ENCODE measurements around the gene IQSEC1.

IQSEC1 gene

DNA sequence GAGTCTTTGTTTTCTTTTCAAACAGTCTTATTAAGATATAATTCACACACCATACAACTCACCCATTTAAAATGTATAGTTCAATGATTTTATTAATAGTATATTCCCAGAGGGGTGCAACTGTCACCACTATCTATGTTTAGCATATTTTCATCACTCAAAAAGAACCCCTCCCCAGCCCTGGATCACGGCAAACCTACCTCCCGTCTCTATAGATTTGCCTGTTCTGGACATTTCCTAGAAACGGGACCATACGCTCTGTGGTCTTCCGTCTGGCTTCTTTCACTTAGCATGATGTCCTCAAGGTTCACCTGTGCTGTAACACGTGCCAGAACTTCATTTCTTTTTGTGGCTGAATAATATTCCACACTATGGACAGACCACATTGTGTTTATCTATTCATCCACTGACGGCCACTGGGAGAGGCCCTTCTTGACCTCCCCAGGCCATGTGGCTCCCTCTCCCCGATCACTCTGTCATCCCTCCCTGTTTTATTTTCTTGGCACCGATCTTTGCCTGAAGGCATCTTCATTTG is 56.4 kb downstream of the IQSEC1 start:
- TF ChIP-seq TAF1 (IDR thresholded peaks at IDR 0.05; ENCODE audit: borderline replicate concordance, insufficient read depth, low read length) = no peak
- TF ChIP-seq REST (IDR thresholded peaks at IDR 0.05; ENCODE audit: insufficient read depth in 1 of 2, low read depth in 2 of 2, low read length in 2 of 2) = no peak
- no peak for TF ChIP-seq POLR2AphosphoS5 (IDR thresholded peaks at IDR 0.05; ENCODE audit: low read depth, low read length)
- TF ChIP-seq FOXP2 (optimal IDR thresholded peaks at IDR 0.05; ENCODE audit: borderline replicate concordance, extremely low read depth, extremely low read length, insufficient read depth) = no peak
- TF ChIP-seq SIN3A (IDR thresholded peaks at IDR 0.05; ENCODE audit: borderline replicate concordance, insufficient read depth, low read length) = no peak

GRCh38 chr3:13016083-13016720 is 57.0 kb downstream of the IQSEC1 start:
- TF ChIP-seq FOXP2 (optimal IDR thresholded peaks at IDR 0.05; ENCODE audit: borderline replicate concordance, extremely low read depth, extremely low read length, insufficient read depth) (no peak), POLR2AphosphoS5 (IDR thresholded peaks at IDR 0.05; ENCODE audit: low read depth, low read length) (no peak), REST (IDR thresholded peaks at IDR 0.05; ENCODE audit: insufficient read depth in 1 of 2, low read depth in 2 of 2, low read length in 2 of 2) (no peak), SIN3A (IDR thresholded peaks at IDR 0.05; ENCODE audit: borderline replicate concordance, insufficient read depth, low read length) (no peak), TAF1 (IDR thresholded peaks at IDR 0.05; ENCODE audit: borderline replicate concordance, insufficient read depth, low read length) (no peak)

- TF ChIP-seq FOXP2 (optimal IDR thresholded peaks at IDR 0.05; ENCODE audit: borderline replicate concordance, extremely low read depth, extremely low read length, insufficient read depth) (no peak), TAF1 (IDR thresholded peaks at IDR 0.05; ENCODE audit: borderline replicate concordance, insufficient read depth, low read length) (no peak), REST (IDR thresholded peaks at IDR 0.05; ENCODE audit: insufficient read depth in 1 of 2, low read depth in 2 of 2, low read length in 2 of 2) (no peak), SIN3A (IDR thresholded peaks at IDR 0.05; ENCODE audit: borderline replicate concordance, insufficient read depth, low read length) (no peak), POLR2AphosphoS5 (IDR thresholded peaks at IDR 0.05; ENCODE audit: low read depth, low read length) (no peak)
Observed at GRCh38 chr3:13015286-13016082, 57.7 kb downstream of the IQSEC1 start.

- TF ChIP-seq POLR2AphosphoS5 (IDR thresholded peaks at IDR 0.05; ENCODE audit: low read depth, low read length) (no peak), FOXP2 (optimal IDR thresholded peaks at IDR 0.05; ENCODE audit: borderline replicate concordance, extremely low read depth, extremely low read length, insufficient read depth) (no peak), TAF1 (IDR thresholded peaks at IDR 0.05; ENCODE audit: borderline replicate concordance, insufficient read depth, low read length) (no peak), REST (IDR thresholded peaks at IDR 0.05; ENCODE audit: insufficient read depth in 1 of 2, low read depth in 2 of 2, low read length in 2 of 2) (no peak), SIN3A (IDR thresholded peaks at IDR 0.05; ENCODE audit: borderline replicate concordance, insufficient read depth, low read length) (no peak)
Observed at GRCh38 chr3:13014755-13015285, 58.4 kb downstream of the IQSEC1 start.
